HG03520 (cell line): ENCODE data around the gene ZBTB17.
"Not testable (repeated sequence)": the region's sequence is repeated elsewhere in the genome, so short reads cannot be mapped to it uniquely, and the experiment has no call there.

Source experiments
- ATAC-seq: cut with Tn5 transposase; IDR thresholded peaks from one replicate; pipeline ENCODE4 v1.9.1; 2021; ENCODE audit warnings: mild to moderate bottlenecking, moderate library complexity; ENCODE audit not compliant: unreplicated experiment

The ZBTB17 gene

DNA sequence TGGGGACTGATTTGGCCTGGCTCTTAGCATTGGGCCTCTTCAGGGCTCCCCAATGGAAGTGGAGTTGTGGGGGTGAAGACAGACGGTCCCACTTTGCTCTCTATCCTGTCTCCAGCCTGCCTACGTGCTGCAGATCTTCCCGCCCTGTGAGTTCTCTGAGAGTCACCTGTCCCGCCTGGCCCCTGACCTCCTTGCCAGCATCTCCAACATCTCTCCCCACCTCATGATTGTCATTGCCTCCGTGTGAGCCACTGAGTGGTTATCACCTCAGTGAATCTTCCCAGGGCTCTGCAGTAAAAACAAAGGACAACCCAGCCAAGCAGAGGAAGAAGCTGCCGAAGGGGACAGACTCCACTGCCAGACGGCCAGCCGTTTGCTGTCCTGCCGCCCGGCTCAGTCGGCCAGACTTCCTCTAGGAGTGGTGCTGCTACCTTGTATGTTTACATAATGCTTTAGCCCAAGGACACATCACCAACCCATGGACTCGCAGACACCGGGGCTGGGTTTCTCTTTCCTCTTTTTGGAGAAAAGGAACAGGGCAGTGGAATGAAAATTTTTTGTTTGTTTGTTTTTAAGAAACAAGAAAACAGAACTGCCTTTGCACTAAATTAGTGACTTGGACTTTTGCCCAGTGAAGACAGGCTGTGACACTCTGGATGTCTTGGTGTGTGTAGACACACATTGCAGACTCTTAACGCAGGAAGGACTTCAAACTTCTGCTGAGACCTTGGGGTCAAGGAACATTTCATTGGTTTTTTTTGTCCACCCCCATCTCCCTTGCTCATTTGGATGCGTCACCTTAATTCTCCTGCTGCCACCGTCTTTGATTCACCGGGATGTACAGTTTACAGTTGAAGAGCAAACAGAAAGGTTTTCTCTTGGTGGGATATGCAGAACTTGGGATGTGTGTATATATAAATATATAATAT, 36.5 kb downstream of the ZBTB17 start:
- no peak for ATAC-seq

DNA sequence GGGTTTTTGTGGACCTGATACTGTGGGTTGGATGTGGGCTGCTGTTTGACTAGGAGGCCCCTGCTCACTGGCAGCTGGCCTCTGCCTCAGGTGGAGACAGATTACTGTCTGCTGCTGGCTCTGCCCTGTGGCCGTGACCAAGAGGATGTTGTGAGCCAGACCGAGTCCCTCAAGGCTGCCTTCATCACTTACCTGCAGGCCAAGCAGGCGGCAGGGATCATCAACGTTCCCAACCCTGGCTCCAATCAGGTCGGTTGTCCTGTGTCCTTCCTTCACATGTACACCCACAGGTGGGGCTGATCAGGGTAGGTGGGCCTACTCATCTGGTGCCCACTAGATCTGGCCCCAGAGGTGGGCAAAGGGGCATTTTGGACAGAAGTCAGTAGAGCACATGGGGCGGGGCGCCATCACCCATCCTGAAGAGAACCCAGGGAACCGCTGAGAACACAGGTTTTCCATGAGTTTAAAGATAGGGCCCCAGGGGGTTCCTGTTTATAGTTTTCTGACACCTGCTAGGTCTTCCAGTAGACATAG, 37.2 kb downstream of the ZBTB17 start:
- no peak for ATAC-seq

DNA sequence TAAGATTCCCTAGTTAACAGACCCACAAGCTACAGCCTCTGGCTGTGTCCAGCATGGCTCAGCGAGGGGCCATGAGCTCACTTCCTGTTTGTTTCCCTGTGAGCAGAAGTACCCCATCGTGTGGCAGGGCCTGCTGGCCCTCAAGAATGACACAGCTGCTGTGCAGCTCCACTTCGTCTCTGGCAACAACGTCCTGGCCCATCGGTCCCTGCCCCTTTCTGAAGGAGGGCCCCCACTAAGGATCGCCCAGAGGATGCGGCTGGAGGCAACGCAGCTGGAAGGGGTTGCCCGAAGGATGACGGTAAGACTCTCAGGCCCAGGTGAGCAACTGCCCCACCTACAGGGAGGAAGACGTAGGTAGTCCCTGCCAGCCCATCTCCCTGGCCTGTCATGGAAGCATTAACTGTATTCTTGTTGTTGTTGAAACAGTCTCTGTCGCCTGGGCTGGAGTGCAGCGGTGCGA, 38.2 kb downstream of the ZBTB17 start:
- no peak for ATAC-seq

DNA sequence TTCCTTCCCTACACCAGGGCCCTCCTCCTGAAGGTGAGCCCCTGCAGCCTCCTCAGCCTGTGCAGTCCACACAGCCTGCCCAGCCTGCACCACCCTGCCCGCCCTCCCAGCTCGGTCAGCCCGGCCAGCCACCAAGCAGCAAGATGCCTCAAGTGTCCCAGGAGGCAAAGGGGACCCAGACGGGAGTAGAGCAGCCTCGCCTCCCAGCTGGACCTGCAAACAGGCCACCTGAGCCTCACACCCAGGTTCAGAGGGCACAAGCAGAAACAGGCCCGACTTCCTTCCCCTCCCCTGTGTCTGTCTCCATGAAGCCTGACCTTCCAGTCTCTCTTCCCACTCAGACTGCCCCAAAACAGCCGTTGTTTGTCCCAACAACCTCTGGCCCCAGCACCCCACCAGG, 38.8 kb downstream of the ZBTB17 start:
- no peak for ATAC-seq

DNA sequence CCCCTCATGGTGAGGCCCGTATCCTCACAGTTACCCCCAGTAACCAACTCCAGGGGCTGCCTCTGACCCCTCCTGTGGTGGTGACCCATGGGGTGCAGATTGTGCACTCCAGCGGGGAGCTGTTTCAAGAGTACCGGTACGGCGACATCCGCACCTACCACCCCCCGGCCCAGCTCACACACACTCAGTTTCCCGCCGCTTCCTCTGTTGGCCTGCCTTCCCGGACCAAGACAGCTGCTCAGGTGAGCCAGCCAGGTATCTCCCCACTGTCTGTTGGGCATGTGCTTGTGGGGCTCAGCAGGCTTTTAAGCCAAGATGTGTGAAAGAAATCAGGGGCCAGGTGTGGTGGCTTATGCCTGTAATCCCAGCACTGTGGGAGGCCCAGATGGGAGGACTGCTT, 39.9 kb downstream of the ZBTB17 start:
- no peak for ATAC-seq

DNA sequence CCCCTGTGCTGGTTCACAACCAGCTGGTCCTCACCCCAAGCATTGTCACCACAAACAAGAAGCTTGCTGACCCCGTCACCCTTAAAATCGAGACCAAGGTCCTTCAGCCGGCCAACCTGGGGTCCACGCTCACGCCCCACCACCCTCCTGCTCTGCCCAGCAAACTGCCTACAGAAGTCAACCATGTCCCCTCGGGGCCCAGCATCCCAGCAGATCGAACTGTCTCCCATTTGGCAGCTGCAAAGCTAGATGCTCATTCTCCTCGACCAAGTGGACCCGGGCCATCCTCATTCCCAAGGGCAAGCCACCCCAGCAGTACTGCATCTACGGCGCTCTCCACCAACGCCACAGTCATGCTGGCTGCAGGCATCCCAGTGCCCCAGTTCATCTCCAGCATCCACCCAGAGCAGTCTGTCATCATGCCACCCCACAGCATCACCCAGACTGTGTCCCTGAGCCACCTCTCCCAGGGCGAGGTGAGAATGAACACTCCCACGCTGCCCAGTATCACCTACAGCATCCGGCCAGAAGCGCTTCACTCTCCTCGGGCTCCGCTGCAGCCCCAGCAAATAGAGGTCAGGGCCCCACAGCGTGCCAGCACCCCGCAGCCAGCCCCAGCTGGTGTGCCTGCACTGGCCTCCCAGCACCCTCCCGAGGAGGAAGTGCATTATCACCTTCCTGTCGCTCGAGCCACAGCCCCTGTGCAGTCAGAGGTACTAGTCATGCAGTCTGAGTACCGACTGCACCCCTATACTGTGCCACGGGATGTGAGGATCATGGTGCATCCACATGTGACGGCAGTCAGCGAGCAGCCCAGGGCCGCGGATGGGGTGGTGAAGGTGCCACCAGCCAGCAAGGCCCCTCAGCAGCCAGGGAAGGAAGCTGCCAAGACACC, 40.6 kb downstream of the ZBTB17 start:
- ATAC-seq = no peak

DNA sequence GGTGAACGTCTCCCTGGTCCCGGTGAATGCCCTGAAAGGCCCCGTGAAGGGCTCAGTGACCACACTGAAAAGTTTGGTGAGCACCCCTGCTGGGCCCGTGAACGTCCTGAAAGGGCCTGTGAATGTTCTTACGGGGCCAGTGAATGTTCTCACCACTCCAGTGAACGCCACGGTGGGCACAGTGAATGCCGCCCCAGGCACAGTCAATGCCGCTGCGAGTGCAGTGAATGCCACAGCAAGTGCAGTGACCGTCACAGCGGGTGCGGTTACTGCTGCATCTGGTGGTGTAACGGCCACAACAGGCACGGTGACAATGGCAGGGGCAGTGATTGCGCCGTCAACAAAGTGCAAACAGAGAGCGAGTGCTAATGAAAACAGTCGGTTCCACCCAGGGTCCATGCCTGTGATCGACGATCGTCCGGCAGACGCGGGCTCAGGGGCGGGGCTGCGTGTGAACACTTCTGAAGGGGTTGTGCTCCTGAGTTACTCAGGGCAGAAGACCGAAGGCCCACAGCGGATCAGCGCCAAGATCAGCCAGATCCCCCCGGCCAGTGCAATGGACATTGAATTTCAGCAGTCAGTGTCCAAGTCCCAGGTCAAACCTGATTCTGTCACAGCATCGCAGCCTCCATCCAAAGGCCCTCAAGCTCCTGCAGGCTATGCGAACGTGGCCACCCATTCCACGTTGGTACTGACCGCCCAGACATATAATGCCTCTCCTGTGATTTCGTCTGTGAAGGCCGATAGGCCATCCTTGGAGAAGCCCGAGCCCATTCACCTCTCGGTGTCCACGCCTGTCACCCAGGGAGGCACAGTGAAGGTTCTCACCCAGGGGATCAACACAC, 41.5 kb downstream of the ZBTB17 start:
- no peak for ATAC-seq

DNA sequence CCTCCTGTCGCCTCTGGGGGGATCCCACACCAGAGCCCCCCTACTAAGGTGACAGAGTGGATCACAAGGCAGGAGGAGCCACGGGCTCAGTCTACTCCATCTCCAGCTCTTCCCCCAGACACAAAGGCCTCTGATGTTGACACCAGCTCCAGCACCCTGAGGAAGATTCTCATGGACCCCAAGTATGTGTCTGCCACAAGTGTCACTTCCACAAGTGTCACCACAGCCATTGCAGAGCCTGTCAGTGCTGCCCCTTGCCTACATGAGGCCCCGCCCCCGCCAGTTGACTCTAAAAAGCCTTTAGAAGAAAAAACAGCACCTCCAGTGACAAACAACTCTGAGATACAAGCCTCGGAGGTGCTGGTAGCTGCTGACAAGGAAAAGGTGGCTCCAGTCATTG, 42.2 kb downstream of the ZBTB17 start:
- ATAC-seq = no peak

DNA sequence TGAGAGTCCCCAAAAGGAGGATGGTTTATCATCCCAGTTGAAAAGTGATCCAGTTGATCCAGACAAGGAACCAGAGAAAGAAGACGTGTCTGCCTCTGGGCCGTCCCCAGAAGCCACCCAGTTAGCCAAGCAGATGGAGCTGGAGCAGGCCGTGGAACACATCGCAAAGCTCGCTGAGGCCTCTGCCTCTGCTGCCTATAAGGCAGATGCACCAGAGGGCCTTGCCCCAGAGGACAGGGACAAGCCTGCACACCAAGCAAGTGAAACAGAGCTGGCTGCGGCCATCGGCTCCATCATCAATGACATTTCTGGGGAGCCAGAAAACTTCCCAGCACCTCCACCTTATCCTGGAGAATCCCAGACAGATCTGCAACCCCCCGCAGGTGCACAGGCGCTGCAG, 43.3 kb downstream of the ZBTB17 start:
- ATAC-seq = no peak

DNA sequence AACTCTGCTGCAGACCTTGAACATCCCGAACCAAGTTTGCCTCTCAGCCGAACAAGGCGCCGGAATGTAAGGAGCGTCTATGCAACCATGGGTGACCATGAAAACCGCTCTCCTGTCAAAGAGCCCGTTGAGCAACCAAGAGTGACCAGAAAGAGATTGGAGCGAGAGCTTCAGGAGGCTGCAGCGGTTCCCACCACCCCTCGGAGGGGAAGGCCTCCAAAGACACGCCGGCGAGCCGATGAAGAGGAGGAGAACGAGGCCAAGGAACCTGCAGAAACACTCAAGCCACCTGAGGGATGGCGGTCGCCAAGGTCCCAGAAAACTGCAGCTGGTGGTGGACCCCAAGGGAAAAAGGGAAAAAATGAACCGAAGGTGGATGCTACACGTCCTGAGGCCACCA, 44.0 kb downstream of the ZBTB17 start:
- no peak for ATAC-seq

DNA sequence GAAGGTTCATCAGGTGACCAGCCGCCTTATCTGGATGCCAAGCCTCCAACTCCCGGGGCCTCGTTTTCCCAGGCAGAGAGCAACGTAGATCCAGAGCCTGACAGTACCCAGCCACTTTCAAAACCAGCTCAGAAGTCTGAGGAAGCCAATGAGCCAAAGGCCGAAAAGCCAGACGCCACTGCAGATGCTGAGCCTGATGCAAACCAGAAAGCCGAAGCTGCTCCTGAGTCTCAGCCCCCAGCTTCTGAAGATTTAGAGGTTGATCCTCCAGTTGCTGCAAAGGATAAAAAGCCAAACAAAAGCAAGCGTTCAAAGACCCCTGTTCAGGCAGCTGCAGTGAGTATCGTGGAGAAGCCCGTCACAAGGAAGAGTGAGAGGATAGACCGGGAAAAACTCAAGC, 44.5 kb downstream of the ZBTB17 start:
- ATAC-seq = no peak

DNA sequence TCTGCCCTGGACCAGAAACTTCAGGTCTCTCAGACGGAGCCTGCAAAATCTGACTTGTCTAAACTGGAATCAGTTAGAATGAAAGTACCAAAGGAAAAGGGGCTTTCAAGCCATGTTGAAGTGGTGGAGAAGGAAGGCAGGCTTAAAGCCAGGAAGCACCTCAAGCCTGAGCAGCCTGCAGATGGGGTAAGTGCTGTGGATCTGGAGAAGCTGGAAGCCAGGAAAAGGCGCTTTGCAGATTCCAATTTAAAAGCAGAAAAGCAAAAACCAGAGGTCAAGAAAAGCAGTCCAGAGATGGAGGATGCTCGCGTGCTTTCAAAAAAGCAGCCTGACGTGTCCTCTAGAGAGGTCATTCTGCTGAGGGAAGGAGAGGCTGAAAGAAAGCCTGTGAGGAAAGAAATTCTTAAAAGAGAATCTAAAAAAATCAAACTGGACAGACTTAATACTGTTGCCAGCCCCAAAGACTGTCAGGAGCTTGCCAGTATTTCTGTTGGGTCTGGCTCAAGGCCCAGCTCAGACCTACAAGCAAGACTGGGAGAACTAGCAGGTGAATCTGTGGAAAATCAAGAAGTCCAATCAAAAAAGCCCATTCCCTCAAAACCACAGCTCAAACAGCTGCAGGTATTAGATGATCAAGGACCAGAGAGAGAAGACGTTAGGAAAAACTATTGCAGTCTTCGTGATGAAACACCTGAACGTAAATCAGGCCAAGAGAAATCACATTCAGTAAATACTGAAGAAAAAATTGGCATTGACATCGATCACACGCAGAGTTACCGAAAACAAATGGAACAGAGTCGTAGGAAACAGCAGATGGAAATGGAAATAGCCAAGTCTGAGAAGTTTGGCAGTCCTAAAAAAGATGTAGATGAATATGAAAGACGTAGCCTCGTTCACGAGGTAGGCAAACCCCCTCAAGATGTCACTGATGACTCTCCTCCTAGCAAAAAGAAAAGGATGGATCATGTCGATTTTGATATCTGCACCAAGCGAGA, 46.6 kb downstream of the ZBTB17 start:
- ATAC-seq = no peak

DNA sequence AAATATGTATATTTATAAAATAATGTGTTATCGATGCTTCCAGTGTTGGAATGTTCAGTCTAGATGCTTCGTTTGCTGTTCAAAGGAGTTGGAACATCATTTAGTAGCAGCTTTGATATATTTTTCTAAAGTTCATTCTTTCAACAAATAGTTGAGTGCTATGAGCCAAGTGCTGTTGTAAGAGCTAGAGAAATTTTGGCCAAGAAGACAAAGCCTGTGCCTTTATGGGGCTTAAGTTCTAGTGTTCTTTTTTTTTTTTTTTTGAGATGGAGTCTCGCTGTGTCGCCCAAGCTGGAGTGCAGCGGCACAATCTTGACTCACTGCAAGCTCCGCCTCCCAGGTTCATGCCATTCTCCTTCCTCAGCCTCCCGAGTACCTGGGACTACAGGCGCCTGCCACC, 49.5 kb downstream of the ZBTB17 start:
- ATAC-seq = not testable (repeated sequence)

DNA sequence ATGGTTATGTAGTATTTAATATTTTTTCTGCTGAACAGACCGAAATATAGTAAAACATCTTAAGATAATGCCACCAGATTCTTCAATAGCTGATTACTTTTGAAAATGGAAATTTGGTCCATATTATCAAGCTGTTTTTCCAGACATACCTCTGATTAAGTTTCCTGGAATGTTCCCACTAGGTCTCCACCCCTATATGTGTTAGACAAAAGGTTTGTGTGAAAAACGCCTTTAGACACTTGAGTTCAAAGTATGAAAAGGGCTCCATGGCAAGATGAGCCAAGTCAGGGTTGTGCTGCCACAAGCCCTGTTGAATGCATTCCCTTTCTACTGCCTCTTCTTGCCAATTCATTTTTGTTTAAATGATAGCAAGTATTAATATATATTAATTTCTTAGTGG, 52.7 kb downstream of the ZBTB17 start:
- ATAC-seq = no peak

DNA sequence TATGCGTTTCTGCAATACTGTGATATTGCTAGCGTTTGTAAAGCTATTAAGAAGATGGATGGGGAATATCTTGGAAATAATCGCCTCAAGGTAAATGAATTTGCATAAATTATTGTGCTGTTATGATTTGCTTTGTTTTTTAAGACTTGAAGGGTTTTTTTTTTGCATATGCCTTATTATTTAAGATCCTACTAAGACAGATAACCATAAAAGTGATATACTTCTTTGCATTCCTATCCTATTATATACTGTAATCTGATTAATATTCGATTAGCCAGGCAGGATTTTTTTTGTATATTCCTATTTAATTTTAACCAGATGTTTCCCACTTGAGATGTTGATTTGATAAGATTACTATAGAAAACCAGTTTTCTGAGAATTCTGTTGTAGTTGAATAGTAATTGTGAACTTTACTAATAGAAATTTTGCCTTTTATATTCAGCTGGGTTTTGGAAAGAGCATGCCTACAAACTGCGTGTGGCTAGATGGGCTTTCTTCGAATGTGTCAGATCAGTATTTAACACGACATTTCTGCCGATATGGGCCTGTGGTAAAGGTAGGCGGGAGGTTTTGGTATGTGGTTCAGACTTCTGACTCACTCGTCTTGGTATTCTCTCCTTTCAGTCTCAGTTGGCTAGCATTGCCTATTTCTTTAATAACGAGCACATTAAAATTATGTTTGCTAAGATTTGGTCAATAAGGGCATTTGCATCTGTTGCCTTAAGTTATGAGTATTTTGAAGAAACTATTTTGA, 56.8 kb downstream of the ZBTB17 start:
- peak; percentile 78 for ATAC-seq

DNA sequence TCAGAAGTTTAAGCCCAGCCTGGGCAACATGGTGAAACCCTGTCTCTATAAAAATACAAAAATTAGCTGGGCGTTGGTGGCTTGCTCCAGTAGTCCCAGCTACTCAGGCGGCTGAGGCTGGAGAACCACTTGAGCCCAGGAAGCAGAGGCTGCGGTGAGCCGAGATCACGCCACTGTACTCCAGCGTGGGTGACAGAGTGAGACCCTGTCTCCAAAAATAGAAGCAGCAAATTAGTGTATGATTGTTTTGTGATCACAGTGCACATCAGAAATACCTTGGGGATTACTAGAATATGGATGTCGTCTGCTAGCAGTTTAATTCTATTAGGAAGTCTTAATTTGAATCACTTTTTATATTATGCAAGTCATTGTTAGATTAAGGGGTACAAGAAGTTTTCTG, 59.0 kb downstream of the ZBTB17 start:
- no peak for ATAC-seq

DNA sequence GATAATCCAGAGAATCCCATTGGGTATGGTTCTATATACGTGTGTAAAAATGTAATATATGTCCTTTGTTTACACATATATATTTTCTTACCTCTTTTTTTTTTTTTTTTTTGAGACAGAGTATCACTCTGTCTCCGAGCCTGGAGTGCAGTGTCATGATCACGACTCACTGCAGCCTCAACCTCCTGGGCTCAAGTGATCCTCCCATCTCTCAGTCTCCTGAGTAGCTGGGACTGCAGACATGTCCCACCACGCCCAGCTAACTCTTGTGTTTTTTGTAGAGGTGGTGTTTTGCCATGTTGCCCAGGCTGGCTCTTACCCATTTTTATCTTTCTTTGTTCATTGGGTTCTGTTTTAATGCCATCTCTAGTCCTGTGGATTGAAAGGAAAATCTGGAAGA, 59.5 kb downstream of the ZBTB17 start:
- ATAC-seq = no peak

DNA sequence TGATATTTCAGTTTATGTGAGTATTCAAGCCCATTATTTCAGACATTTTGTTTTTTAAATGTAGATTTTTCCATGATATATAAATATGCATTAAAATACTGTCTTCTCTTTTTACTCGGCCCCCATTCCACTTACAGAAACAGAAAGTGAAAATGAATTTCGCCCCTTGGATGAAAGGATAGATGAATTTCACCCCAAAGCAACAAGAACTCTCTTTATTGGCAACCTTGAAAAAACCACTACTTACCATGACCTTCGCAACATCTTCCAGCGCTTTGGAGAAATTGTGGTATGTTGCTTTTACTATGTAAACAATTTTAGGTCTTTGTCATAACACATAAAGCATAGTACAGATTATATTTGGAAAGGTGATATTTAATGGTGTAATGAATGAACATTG, 59.9 kb downstream of the ZBTB17 start:
- ATAC-seq = no peak

DNA sequence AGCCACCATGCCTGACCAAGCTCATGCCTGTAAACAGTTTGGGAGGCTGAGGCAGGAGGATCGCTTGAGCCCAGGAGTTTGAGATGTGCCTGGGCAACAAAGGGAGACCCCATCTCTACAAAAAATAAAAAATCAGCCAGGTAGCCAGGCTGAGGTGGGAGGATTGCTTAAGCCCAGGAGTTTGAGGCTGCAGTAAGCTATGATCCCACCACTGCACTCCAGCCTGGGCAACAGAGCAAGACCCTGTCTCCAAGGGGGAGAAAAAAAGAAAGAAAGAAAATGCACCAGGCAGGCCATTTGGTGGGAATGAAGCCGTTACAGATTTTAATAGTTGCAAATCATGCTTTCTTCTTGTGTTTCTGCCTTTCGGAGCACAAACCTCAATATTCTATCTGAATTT, 62.3 kb downstream of the ZBTB17 start:
- ATAC-seq = not testable (repeated sequence)
